B cell (primary cell): ENCODE data around the gene GOLGA6L1. TPM values are rescaled to one million over a fixed set of nuclear protein-coding genes. Genes with fewer than 3 reads are reported as not detected.
"Not testable (repeated sequence)": the region's sequence is repeated elsewhere in the genome, so short reads cannot be mapped to it uniquely, and the experiment has no call there.

Source experiments
- ATAC-seq: fragments of 200-7000 bp; cut with Tn5 transposase; one replicate; pipeline ENCODE4 v1.10.0; 2021; ENCODE audit warnings: low read depth, mild to moderate bottlenecking, moderate number of reproducible peaks, moderate library complexity
- CTCF ChIA-PET: fragments of 350-600 bp; sonication (Branson Sonifier 250); formaldehyde crosslinking; loops from one replicate; lab custom pipeline; 2021; ENCODE audit warnings: antibody characterized with exemption, inconsistent platforms; lab: Charles Lee
- POLR2A ChIA-PET: fragments of 350-600 bp; sonication (Branson Sonifier 250); formaldehyde crosslinking; loops from one replicate; lab custom pipeline; 2021; ENCODE audit warnings: antibody characterized with exemption; lab: Charles Lee
- DNase-seq: peaks from one replicate; pipeline ENCODE4 v3.0.0; 2013
- H2AFZ ChIP-seq: 2 replicates; pipeline ENCODE4 v1.6.1; 2012; ENCODE audit warnings: mild to moderate bottlenecking, low read depth, low read length; ENCODE audit not compliant: insufficient read depth, poor library complexity, severe bottlenecking
- H3K27ac ChIP-seq, 2 donors: 1 replicate in 1 of 2; 2 replicates in 1 of 2; pipeline ENCODE4 v1.5.1; 2012 to 2013; ENCODE audit warnings: low read length in 2 of 2, mild to moderate bottlenecking in 2 of 2, moderate library complexity in 1 of 2
- H3K27me3 ChIP-seq, 4 experiments: fragments of 200-600 bp in 1 of 4; sonication (generic) in 1 of 4; replicated peaks in 1 of 4; 1 replicate in 2 of 4; 2 replicates in 2 of 4; pipeline versions ENCODE4 v1.6.1 to v1.7.0; 2013 to 2016; ENCODE audit warnings: low read length in 3 of 4, mild to moderate bottlenecking in 2 of 4, mixed read lengths in 1 of 4, moderate library complexity in 1 of 4; ENCODE audit not compliant: insufficient read depth in 4 of 4, control insufficient read depth in 3 of 4; ENCODE audit errors: control extremely low read depth in 1 of 4
- H3K36me3 ChIP-seq, 2 experiments: replicated peaks in 1 of 2; 1 replicate in 1 of 2; 2 replicates in 1 of 2; pipeline versions ENCODE4 v1.6.1 to v1.7.1; 2013; ENCODE audit warnings: low read length in 1 of 2; ENCODE audit not compliant: insufficient read depth in 2 of 2, control insufficient read depth in 1 of 2; ENCODE audit errors: control extremely low read depth in 1 of 2, extremely low read depth in 1 of 2
- H3K4me1 ChIP-seq, 2 donors: fragments of 200-600 bp in 1 of 2; sonication (generic) in 1 of 2; 1 replicate in 1 of 2; 2 replicates in 1 of 2; pipeline versions ENCODE4 v1.5.1 to v1.6.1; 2013 to 2017; ENCODE audit warnings: low read length in 2 of 2; ENCODE audit not compliant: control insufficient read depth in 2 of 2, insufficient read depth in 2 of 2
- H3K4me2 ChIP-seq: replicated peaks from 2 replicates; pipeline ENCODE3; 2012; ENCODE audit warnings: mild to moderate bottlenecking, low read depth, low read length; ENCODE audit not compliant: poor library complexity, severe bottlenecking
- H3K4me3 ChIP-seq, 5 experiments: fragments of 200-600 bp in 1 of 5; sonication (generic) in 1 of 5; 1 replicate in 3 of 5; 2 replicates in 2 of 5; pipeline versions ENCODE4 v1.5.1 to v1.7.0; 2011 to 2016; ENCODE audit warnings: low read length in 4 of 5, mild to moderate bottlenecking in 4 of 5, low read depth in 2 of 5, control low read depth in 1 of 5, moderate library complexity in 1 of 5; ENCODE audit not compliant: insufficient read depth in 1 of 5; ENCODE audit errors: control extremely low read depth in 1 of 5, extremely low read depth in 1 of 5
- H3K79me2 ChIP-seq: fragments of 200-600 bp; sonication (generic); one replicate; pipeline ENCODE4 v1.6.0; 2016; ENCODE audit warnings: low read length; ENCODE audit not compliant: control insufficient read depth, insufficient read depth
- H3K9ac ChIP-seq: fragments of 200-600 bp; sonication (generic); 2 replicates; pipeline ENCODE4 v1.6.1; 2017; ENCODE audit warnings: mild to moderate bottlenecking, low read length, moderate library complexity
- H3K9me3 ChIP-seq, 3 donors: one replicate each; pipeline versions ENCODE4 v1.6.1 to v1.7.1; 2013; ENCODE audit warnings: low read length in 2 of 3; ENCODE audit not compliant: control insufficient read depth in 2 of 3, insufficient read depth in 1 of 3; ENCODE audit errors: control extremely low read depth in 1 of 3
- H4K20me1 ChIP-seq: 2 replicates; pipeline ENCODE4 v1.6.0; 2012; ENCODE audit warnings: mild to moderate bottlenecking, low read length; ENCODE audit not compliant: insufficient read depth, control insufficient read depth, poor library complexity, severe bottlenecking
- H3K27ac Mint-ChIP-seq: one replicate; pipeline ENCODE4 v1.8.0; 2021; ENCODE audit warnings: mixed read lengths
- H3K27me3 Mint-ChIP-seq: one replicate; pipeline ENCODE4 v1.8.0; 2021; ENCODE audit warnings: mixed read lengths
- H3K4me1 Mint-ChIP-seq: one replicate; pipeline ENCODE4 v1.8.0; 2021; ENCODE audit warnings: mixed read lengths
- H3K4me3 Mint-ChIP-seq: one replicate; pipeline ENCODE4 v1.8.0; 2021; ENCODE audit warnings: mixed read lengths
- H3K9me3 Mint-ChIP-seq: one replicate; pipeline ENCODE4 v1.8.0; 2022; ENCODE audit warnings: mixed read lengths; ENCODE audit not compliant: insufficient read depth
- CTCF ChIP-seq: fragments of 200-600 bp; IDR thresholded peaks from one replicate; pipeline ENCODE4 v1.8.0; 2022; ENCODE audit warnings: antibody characterized with exemption, mild to moderate bottlenecking
- EZH2 ChIP-seq: IDR thresholded peaks from 2 replicates; pipeline ENCODE4 v1.6.1; 2012; ENCODE audit warnings: borderline replicate concordance, low read depth, mild to moderate bottlenecking, moderate library complexity, low read length; ENCODE audit not compliant: insufficient read depth, poor library complexity, severe bottlenecking
- WGBS: methylation state at CpG from one replicate; pipeline ENCODE4 v1.1.5; 2013; ENCODE audit warnings: missing lambda C conversion rate; ENCODE audit not compliant: insufficient coverage; 5-methylcytosine and 5-hydroxymethylcytosine counted together
- intact Hi-C: fragments of 100-400 bp; cut with micrococcal nuclease; formaldehyde crosslinking; loops from one replicate; pipeline ENCODE4 v1.10.0; 2022
- polyA plus RNA-seq: library from polyadenylated mRNA; depleted of rRNA; stranded (reverse); fragments of >200 nt; gene quantifications from 2 replicates; pipeline ENCODE4 v1.2.3, GENCODE V29; 2012
- total RNA-seq, 2 donors: library from RNA; stranded (reverse); fragments of 120-200 nt in 1 of 2; gene quantifications; 1 replicate in 1 of 2; 2 replicates in 1 of 2; pipeline versions ENCODE4 v1.2.3 to v1.2.4, GENCODE V29; 2013 to 2022

The GOLGA6L1 gene
- total and polyA plus RNA-seq, 2 donors (not counting 1 experiment from before 2014, with no cell fraction given) = not detected

GRCh38 chr15:23132787-23133186 is 3.8 kb downstream of the GOLGA6L1 start:
- H3K36me3 ChIP-seq, DNase-seq, H3K9ac ChIP-seq, H3K27me3 ChIP-seq, H3K4me1 Mint-ChIP-seq, H3K9me3 ChIP-seq, H4K20me1 ChIP-seq, H3K9me3 Mint-ChIP-seq, H3K27ac Mint-ChIP-seq, ATAC-seq, intact Hi-C loops, H3K27me3 Mint-ChIP-seq, CTCF ChIA-PET, H3K4me3 ChIP-seq, H2AFZ ChIP-seq, H3K79me2 ChIP-seq, POLR2A ChIA-PET, H3K27ac ChIP-seq, H3K4me3 Mint-ChIP-seq, H3K4me2 ChIP-seq, H3K4me1 ChIP-seq: not testable (repeated sequence)
- no CpG with 5 or more reads among the region's 6 CpGs for WGBS

- Histone ChIP-seq H2AFZ (no peak overlapping the region), H4K20me1 (no peaks in the 10 kb centered on the region), H3K9me3 (peaks cover 0 to 1% (median 0%) of the 10 kb centered on the region in 3 donors), H3K4me2 (no peak overlapping the region), H3K79me2 (no peaks in the 10 kb centered on the region), H3K27me3 (no peaks in the 10 kb centered on the region), H3K9ac (no peak overlapping the region), H3K4me3 (no peak overlapping the region), H3K27ac (no peak overlapping the region), H3K36me3 (no peaks in the 10 kb centered on the region), H3K4me1 (no peaks in the 10 kb centered on the region)
- H3K4me3 Mint-ChIP-seq = no peak overlapping the region
- ChIA-PET POLR2A (no interaction called here), CTCF (no interaction called here)
- DNase-seq (no peak), ATAC-seq (no peak)
- intact Hi-C loops = no loop called here
- whole genome bisulfite sequencing = no CpG with 5 or more reads among the region's 1 CpG
- H3K27me3 Mint-ChIP-seq = peaks cover 21% of the 10 kb centered on the region
- TF ChIP-seq EZH2 = no peak
- no peak for TF ChIP-seq CTCF
- H3K27ac Mint-ChIP-seq = no peak overlapping the region
- H3K4me1 Mint-ChIP-seq = no peaks in the 10 kb centered on the region
- no peaks in the 10 kb centered on the region for H3K9me3 Mint-ChIP-seq
Measured at GRCh38 chr15:23118208-23118607, 18.4 kb downstream of the GOLGA6L1 start.
